ENCODE results near the gene PSG4. TPM values are rescaled to one million over a fixed set of nuclear protein-coding genes. Genes with fewer than 3 reads are reported as not detected.
"Not testable (repeated sequence)": the region's sequence is repeated elsewhere in the genome, so short reads cannot be mapped to it uniquely, and the experiment has no call there.

The PSG4 gene
- total and polyA plus RNA-seq, 2 donors: 0.05 to 0.07 TPM

- not testable (repeated sequence) for H3K4me3 ChIP-seq (ENCODE audit: low read length in 2 of 2); H3K27ac ChIP-seq (ENCODE audit: low read depth in 1 of 2, low read length in 1 of 2); H3K9me3 ChIP-seq (ENCODE audit: control insufficient read depth in 2 of 2, insufficient read depth in 1 of 2, low read length in 1 of 2); H3K36me3 ChIP-seq (ENCODE audit: control insufficient read depth in 2 of 2, insufficient read depth in 2 of 2, low read length in 1 of 2); H3K4me1 ChIP-seq (ENCODE audit: control insufficient read depth in 2 of 2, insufficient read depth in 2 of 2, low read length in 2 of 2); DNase-seq (ENCODE audit: low read depth in 6 of 9, low spot score in 9 of 9); H3K27me3 ChIP-seq (ENCODE audit: control insufficient read depth in 2 of 2, insufficient read depth in 1 of 2, low read length in 1 of 2)
- 80% methylated on average over 7 of the region's 7 CpGs for WGBS
These were observed 19.0 kb downstream of the PSG4 start, which contains the start of gene PSG5 for GRCh38 chr19:43186311-43186935. Gene PSG5, minus strand, starts transcription at chr19:43186536. Its CDS starts 131 bp downstream, at chr19:43186405.

DNA sequence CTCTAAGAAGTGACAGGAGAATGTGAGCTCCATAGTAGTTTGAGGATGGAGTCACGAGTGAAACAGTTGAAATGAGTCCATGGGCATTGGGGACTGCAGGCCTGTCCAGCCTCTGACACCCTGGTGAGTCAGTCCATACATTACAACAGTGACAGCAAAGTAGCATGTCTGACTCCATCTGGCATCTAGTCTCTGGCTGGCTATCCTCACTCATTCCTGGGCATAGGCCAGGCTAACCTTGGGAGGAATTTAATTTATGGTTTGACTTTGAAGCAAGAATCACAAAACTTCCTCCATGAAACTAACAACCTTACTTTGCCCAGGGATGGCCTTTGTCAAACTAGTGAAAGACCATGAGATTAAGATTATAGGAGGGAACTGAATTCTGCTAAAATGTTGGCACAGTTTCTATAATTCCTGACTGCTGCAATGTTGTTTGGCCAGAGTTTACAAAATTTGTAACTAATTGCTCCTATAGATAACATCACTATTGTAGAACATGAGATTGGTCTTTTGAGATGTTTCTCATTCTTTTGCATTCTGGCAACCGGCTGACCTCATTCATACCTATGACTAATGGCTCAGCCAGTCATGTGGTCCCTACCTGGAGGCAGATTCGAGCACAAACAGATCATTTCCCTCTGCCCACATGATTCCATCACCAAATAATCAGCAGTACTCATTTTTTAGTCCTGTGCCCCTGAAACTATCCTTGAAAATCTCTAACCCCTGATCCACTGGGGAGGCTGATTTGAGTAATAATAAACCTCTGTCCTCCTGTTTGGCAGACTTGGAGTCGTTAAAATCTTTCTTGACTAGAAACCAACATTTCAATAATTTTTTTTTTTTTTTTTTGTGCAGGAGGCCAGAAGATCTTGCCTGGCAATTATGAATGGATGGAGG lies 23.3 kb downstream of the PSG4 start:
- not testable (repeated sequence) for H3K27ac ChIP-seq (ENCODE audit: low read depth in 1 of 2, low read length in 1 of 2); H3K4me3 ChIP-seq (ENCODE audit: low read length in 2 of 2); H3K9me3 ChIP-seq (ENCODE audit: control insufficient read depth in 2 of 2, insufficient read depth in 1 of 2, low read length in 1 of 2); H3K4me1 ChIP-seq (ENCODE audit: control insufficient read depth in 2 of 2, insufficient read depth in 2 of 2, low read length in 2 of 2); H3K27me3 ChIP-seq (ENCODE audit: control insufficient read depth in 2 of 2, insufficient read depth in 1 of 2, low read length in 1 of 2); H3K36me3 ChIP-seq (ENCODE audit: control insufficient read depth in 2 of 2, insufficient read depth in 2 of 2, low read length in 1 of 2); DNase-seq (ENCODE audit: low read depth in 6 of 9, low spot score in 9 of 9)
- WGBS: 67% methylated on average over 4 of the region's 4 CpGs

- H3K9me3 ChIP-seq (ENCODE audit: control insufficient read depth in 2 of 2, insufficient read depth in 1 of 2, low read length in 1 of 2); H3K4me1 ChIP-seq (ENCODE audit: control insufficient read depth in 2 of 2, insufficient read depth in 2 of 2, low read length in 2 of 2); DNase-seq (ENCODE audit: low read depth in 6 of 9, low spot score in 9 of 9); H3K4me3 ChIP-seq (ENCODE audit: low read length in 2 of 2); H3K27me3 ChIP-seq (ENCODE audit: control insufficient read depth in 2 of 2, insufficient read depth in 1 of 2, low read length in 1 of 2); H3K27ac ChIP-seq (ENCODE audit: low read depth in 1 of 2, low read length in 1 of 2); H3K36me3 ChIP-seq (ENCODE audit: control insufficient read depth in 2 of 2, insufficient read depth in 2 of 2, low read length in 1 of 2): not testable (repeated sequence)
- WGBS: 23% methylated on average over 1 of the region's 1 CpG
These were observed 25.8 kb downstream of the PSG4 start for GRCh38 chr19:43179569-43180147.

GRCh38 chr19:43178577-43178976 lies 26.9 kb downstream of the PSG4 start:
- not testable (repeated sequence) for DNase-seq (ENCODE audit: low read depth in 6 of 9, low spot score in 9 of 9); H3K4me1 ChIP-seq (ENCODE audit: control insufficient read depth in 2 of 2, insufficient read depth in 2 of 2, low read length in 2 of 2); H3K36me3 ChIP-seq (ENCODE audit: control insufficient read depth in 2 of 2, insufficient read depth in 2 of 2, low read length in 1 of 2); H3K9me3 ChIP-seq (ENCODE audit: control insufficient read depth in 2 of 2, insufficient read depth in 1 of 2, low read length in 1 of 2); H3K27me3 ChIP-seq (ENCODE audit: control insufficient read depth in 2 of 2, insufficient read depth in 1 of 2, low read length in 1 of 2); H3K27ac ChIP-seq (ENCODE audit: low read depth in 1 of 2, low read length in 1 of 2); H3K4me3 ChIP-seq (ENCODE audit: low read length in 2 of 2)
- WGBS: 95% methylated on average over 3 of the region's 3 CpGs

- not testable (repeated sequence) for H3K4me1 ChIP-seq (ENCODE audit: control insufficient read depth in 2 of 2, insufficient read depth in 2 of 2, low read length in 2 of 2); H3K27me3 ChIP-seq (ENCODE audit: control insufficient read depth in 2 of 2, insufficient read depth in 1 of 2, low read length in 1 of 2); DNase-seq (ENCODE audit: low read depth in 6 of 9, low spot score in 9 of 9); H3K36me3 ChIP-seq (ENCODE audit: control insufficient read depth in 2 of 2, insufficient read depth in 2 of 2, low read length in 1 of 2); H3K27ac ChIP-seq (ENCODE audit: low read depth in 1 of 2, low read length in 1 of 2); H3K9me3 ChIP-seq (ENCODE audit: control insufficient read depth in 2 of 2, insufficient read depth in 1 of 2, low read length in 1 of 2); H3K4me3 ChIP-seq (ENCODE audit: low read length in 2 of 2)
- WGBS: 84% methylated on average over 3 of the region's 3 CpGs
These were observed 39.5 kb downstream of the PSG4 start for GRCh38 chr19:43165906-43166305.

- not testable (repeated sequence) for H3K36me3 ChIP-seq (ENCODE audit: control insufficient read depth in 2 of 2, insufficient read depth in 2 of 2, low read length in 1 of 2)
- WGBS: 71% methylated on average over 3 of the region's 3 CpGs
These were observed 42.3 kb downstream of the PSG4 start for GRCh38 chr19:43163135-43163534.

GRCh38 chr19:43162261-43162660 lies 43.2 kb downstream of the PSG4 start:
- not testable (repeated sequence) for H3K4me1 ChIP-seq (ENCODE audit: control insufficient read depth in 2 of 2, insufficient read depth in 2 of 2, low read length in 2 of 2); H3K27me3 ChIP-seq (ENCODE audit: control insufficient read depth in 2 of 2, insufficient read depth in 1 of 2, low read length in 1 of 2); H3K4me3 ChIP-seq (ENCODE audit: low read length in 2 of 2); DNase-seq (ENCODE audit: low read depth in 6 of 9, low spot score in 9 of 9); H3K9me3 ChIP-seq (ENCODE audit: control insufficient read depth in 2 of 2, insufficient read depth in 1 of 2, low read length in 1 of 2); H3K27ac ChIP-seq (ENCODE audit: low read depth in 1 of 2, low read length in 1 of 2); H3K36me3 ChIP-seq (ENCODE audit: control insufficient read depth in 2 of 2, insufficient read depth in 2 of 2, low read length in 1 of 2)
- WGBS: 72% methylated on average over 2 of the region's 2 CpGs

More at GRCh38 chr19:43163135-43163534, 42.3 kb downstream of the PSG4 start:
- not testable (repeated sequence) for H3K9me3 ChIP-seq (ENCODE audit: control insufficient read depth in 2 of 2, insufficient read depth in 1 of 2, low read length in 1 of 2); H3K27ac ChIP-seq (ENCODE audit: low read depth in 1 of 2, low read length in 1 of 2); H3K4me1 ChIP-seq (ENCODE audit: control insufficient read depth in 2 of 2, insufficient read depth in 2 of 2, low read length in 2 of 2); H3K27me3 ChIP-seq (ENCODE audit: control insufficient read depth in 2 of 2, insufficient read depth in 1 of 2, low read length in 1 of 2); H3K4me3 ChIP-seq (ENCODE audit: low read length in 2 of 2); DNase-seq (ENCODE audit: low read depth in 6 of 9, low spot score in 9 of 9)

GRCh38 chr19:43152214-43152613 lies 53.2 kb downstream of the PSG4 start:
- no peak overlapping the region for H3K27ac ChIP-seq (ENCODE audit: low read depth in 1 of 2, low read length in 1 of 2)
- no peaks in the 10 kb centered on the region for H3K27me3 ChIP-seq (ENCODE audit: control insufficient read depth in 2 of 2, insufficient read depth in 1 of 2, low read length in 1 of 2)
- H3K9me3 ChIP-seq (ENCODE audit: control insufficient read depth in 2 of 2, insufficient read depth in 1 of 2, low read length in 1 of 2): no peaks in the 10 kb centered on the region
- no peak for DNase-seq (ENCODE audit: low read depth in 6 of 9, low spot score in 9 of 9)
- no peak overlapping the region for H3K4me3 ChIP-seq (ENCODE audit: low read length in 2 of 2)
- 82% methylated on average over 4 of the region's 4 CpGs for WGBS
- no peaks in the 10 kb centered on the region for H3K4me1 ChIP-seq (ENCODE audit: control insufficient read depth in 2 of 2, insufficient read depth in 2 of 2, low read length in 2 of 2)
- no peaks in the 10 kb centered on the region for H3K36me3 ChIP-seq (ENCODE audit: control insufficient read depth in 2 of 2, insufficient read depth in 2 of 2, low read length in 1 of 2)

GRCh38 chr19:43149788-43150187 lies 55.6 kb downstream of the PSG4 start:
- not testable (repeated sequence) for H3K27ac ChIP-seq (ENCODE audit: low read depth in 1 of 2, low read length in 1 of 2); H3K4me1 ChIP-seq (ENCODE audit: control insufficient read depth in 2 of 2, insufficient read depth in 2 of 2, low read length in 2 of 2); DNase-seq (ENCODE audit: low read depth in 6 of 9, low spot score in 9 of 9); H3K36me3 ChIP-seq (ENCODE audit: control insufficient read depth in 2 of 2, insufficient read depth in 2 of 2, low read length in 1 of 2); H3K4me3 ChIP-seq (ENCODE audit: low read length in 2 of 2); H3K9me3 ChIP-seq (ENCODE audit: control insufficient read depth in 2 of 2, insufficient read depth in 1 of 2, low read length in 1 of 2); H3K27me3 ChIP-seq (ENCODE audit: control insufficient read depth in 2 of 2, insufficient read depth in 1 of 2, low read length in 1 of 2)
- WGBS: 82% methylated on average over 7 of the region's 7 CpGs

All from thymus (tissue), 11 donors.